22Rv1 (cell line): ENCODE data around the gene ADAMTS9.

Experiments
- ZFX ChIP-seq: fragments of 450-650 bp; IDR thresholded peaks from 2 replicates; pipeline ENCODE4 v1.6.1; 2017; ENCODE audit warnings: antibody characterized with exemption, borderline replicate concordance
- TF ChIP-seq, protein P1 (sequence below): fragments of 450-650 bp; IDR thresholded peaks from 2 replicates; pipeline ENCODE4 v1.5.1; 2017; ENCODE audit warnings: mild to moderate bottlenecking

DNA sequence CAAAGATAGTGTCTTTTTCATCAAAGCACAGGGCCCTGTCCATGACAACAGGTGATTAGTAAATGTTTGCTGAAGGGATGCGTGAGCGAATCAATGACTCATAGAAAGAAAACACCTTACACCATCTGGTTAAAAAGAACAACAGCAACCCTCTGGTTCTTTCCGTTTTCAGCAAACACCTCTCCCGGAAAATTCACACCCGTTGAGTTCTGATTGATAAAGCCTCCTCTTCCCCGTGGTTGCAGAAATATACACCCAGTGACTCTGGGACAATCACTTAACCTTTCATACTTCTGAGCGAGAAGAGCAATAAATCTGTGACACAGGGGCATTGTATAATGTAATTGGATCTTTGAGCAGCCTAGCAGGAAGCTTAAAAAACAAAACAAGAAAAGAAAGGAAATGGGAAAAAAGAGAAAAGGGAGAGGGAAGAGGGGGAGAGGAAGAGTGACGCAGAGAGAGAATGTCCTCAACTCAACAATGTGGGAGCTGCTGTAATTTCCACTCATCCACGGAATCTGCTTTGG, 37.6 kb downstream of the ADAMTS9 start:
- TF ChIP-seq, protein P1, sequence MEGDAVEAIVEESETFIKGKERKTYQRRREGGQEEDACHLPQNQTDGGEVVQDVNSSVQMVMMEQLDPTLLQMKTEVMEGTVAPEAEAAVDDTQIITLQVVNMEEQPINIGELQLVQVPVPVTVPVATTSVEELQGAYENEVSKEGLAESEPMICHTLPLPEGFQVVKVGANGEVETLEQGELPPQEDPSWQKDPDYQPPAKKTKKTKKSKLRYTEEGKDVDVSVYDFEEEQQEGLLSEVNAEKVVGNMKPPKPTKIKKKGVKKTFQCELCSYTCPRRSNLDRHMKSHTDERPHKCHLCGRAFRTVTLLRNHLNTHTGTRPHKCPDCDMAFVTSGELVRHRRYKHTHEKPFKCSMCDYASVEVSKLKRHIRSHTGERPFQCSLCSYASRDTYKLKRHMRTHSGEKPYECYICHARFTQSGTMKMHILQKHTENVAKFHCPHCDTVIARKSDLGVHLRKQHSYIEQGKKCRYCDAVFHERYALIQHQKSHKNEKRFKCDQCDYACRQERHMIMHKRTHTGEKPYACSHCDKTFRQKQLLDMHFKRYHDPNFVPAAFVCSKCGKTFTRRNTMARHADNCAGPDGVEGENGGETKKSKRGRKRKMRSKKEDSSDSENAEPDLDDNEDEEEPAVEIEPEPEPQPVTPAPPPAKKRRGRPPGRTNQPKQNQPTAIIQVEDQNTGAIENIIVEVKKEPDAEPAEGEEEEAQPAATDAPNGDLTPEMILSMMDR = no peak
- TF ChIP-seq ZFX = no peak
